GM23338 (cell line): ENCODE data around the gene KCNIP1. TPM values are rescaled to one million over a fixed set of nuclear protein-coding genes. Genes with fewer than 3 reads are reported as not detected.

ENCODE experiments used
- ATAC-seq: fragments of 200-7000 bp; cut with Tn5 transposase; 3 replicates; pipeline ENCODE4 v1.9.1; 2020
- DNase-seq: peaks from one replicate; pipeline ENCODE4 v3.0.0-alpha.2; 2015; ENCODE audit warnings: low spot score
- H2AFZ ChIP-seq: fragments of 200-600 bp; sonication (generic); 2 replicates; pipeline ENCODE4 v1.8.0; 2016; ENCODE audit warnings: antibody characterized with exemption, mild to moderate bottlenecking, moderate library complexity
- H3F3A ChIP-seq: fragments of 200-600 bp; sonication (generic); replicated peaks from 2 replicates; pipeline ENCODE4 v1.8.0; 2017; ENCODE audit warnings: antibody characterized with exemption, mixed run types, low read depth
- H3K27ac ChIP-seq: fragments of 200-600 bp; sonication (generic); 2 replicates; pipeline ENCODE4 v1.6.1; 2016; ENCODE audit warnings: low read depth
- H3K27me3 ChIP-seq: fragments of 200-600 bp; sonication (generic); 2 replicates; pipeline ENCODE4 v1.8.0; 2016; ENCODE audit warnings: mild to moderate bottlenecking, mixed run types, moderate library complexity; ENCODE audit not compliant: insufficient read depth
- H3K36me3 ChIP-seq: fragments of 200-600 bp; sonication (generic); 2 replicates; pipeline ENCODE4 v1.8.0; 2016; ENCODE audit warnings: mild to moderate bottlenecking; ENCODE audit not compliant: insufficient read depth
- H3K4me1 ChIP-seq: fragments of 200-600 bp; sonication (generic); 2 replicates; pipeline ENCODE4 v1.8.0; 2016; ENCODE audit warnings: mild to moderate bottlenecking, moderate library complexity; ENCODE audit not compliant: insufficient read depth
- H3K4me2 ChIP-seq: fragments of 200-600 bp; sonication (generic); 2 replicates; pipeline ENCODE4 v1.7.1; 2017; ENCODE audit warnings: mixed run types
- H3K4me3 ChIP-seq: fragments of 200-600 bp; sonication (generic); 2 replicates; pipeline ENCODE4 v1.6.1; 2016; ENCODE audit warnings: mixed run types
- H3K79me2 ChIP-seq: fragments of 200-600 bp; sonication (generic); replicated peaks from 2 replicates; pipeline ENCODE4 v1.8.0; 2017; ENCODE audit warnings: mild to moderate bottlenecking; ENCODE audit not compliant: insufficient read depth
- H3K9me2 ChIP-seq: fragments of 200-600 bp; sonication (generic); 2 replicates; pipeline ENCODE4 v1.8.0; 2017; ENCODE audit not compliant: insufficient read depth
- H4K20me1 ChIP-seq: fragments of 200-600 bp; sonication (generic); replicated peaks from 2 replicates; pipeline ENCODE4 v1.8.0; 2017; ENCODE audit warnings: mild to moderate bottlenecking; ENCODE audit not compliant: insufficient read depth
- H3K27ac Mint-ChIP-seq: 2 replicates; pipeline ENCODE4 v1.8.0; 2020; ENCODE audit warnings: inconsistent platforms, mild to moderate bottlenecking, moderate library complexity, mixed read lengths
- H3K27me3 Mint-ChIP-seq: 3 replicates; pipeline ENCODE4 v1.8.0; 2022; ENCODE audit warnings: low read depth, mild to moderate bottlenecking, moderate library complexity, mixed read lengths, inconsistent platforms; ENCODE audit not compliant: insufficient read depth, poor library complexity
- H3K36me3 Mint-ChIP-seq: 3 replicates; pipeline ENCODE4 v1.8.0; 2021; ENCODE audit warnings: low read depth, mild to moderate bottlenecking, inconsistent platforms, moderate library complexity, mixed read lengths
- H3K4me1 Mint-ChIP-seq: 3 replicates; pipeline ENCODE4 v1.8.0; 2020; ENCODE audit warnings: mild to moderate bottlenecking, inconsistent platforms, mixed read lengths
- H3K4me3 Mint-ChIP-seq: 3 replicates; pipeline ENCODE4 v1.8.0; 2021; ENCODE audit warnings: moderate library complexity, mild to moderate bottlenecking, inconsistent platforms, mixed read lengths
- H3K9me3 Mint-ChIP-seq: 3 replicates; pipeline ENCODE4 v1.8.0; 2020; ENCODE audit warnings: moderate library complexity, mild to moderate bottlenecking, inconsistent platforms, mixed read lengths
- CREB1 ChIP-seq: fragments of 250-450 bp; sonication (Bioruptor Pico); IDR thresholded peaks from 2 replicates; pipeline ENCODE4 v1.5.0; 2020; ENCODE audit warnings: low read depth, mild to moderate bottlenecking, moderate library complexity
- CTCF ChIP-seq, 2 experiments: fragments of 200-600 bp in 1 of 2; sonication (generic) in 1 of 2; conservative IDR thresholded peaks; 2 replicates each; pipeline versions ENCODE4 v1.5.1 to v1.6.1; 2016 to 2017; ENCODE audit warnings: antibody characterized with exemption in 2 of 2, low read depth in 2 of 2, mild to moderate bottlenecking in 2 of 2, moderate library complexity in 1 of 2
- ETS1 ChIP-seq: IDR thresholded peaks from 2 replicates; pipeline ENCODE4 v1.6.1; 2016; ENCODE audit warnings: antibody characterized with exemption
- EZH2 ChIP-seq: fragments of 200-600 bp; sonication (generic); IDR thresholded peaks from one replicate; pipeline ENCODE4 v1.8.0; 2017; ENCODE audit warnings: antibody characterized with exemption, mild to moderate bottlenecking, low read depth; ENCODE audit not compliant: unreplicated experiment
- EZH2phosphoT487 ChIP-seq: fragments of 200-600 bp; sonication (generic); IDR thresholded peaks from one replicate; pipeline ENCODE4 v1.8.1; 2018; ENCODE audit warnings: antibody characterized with exemption; ENCODE audit not compliant: unreplicated experiment
- JUNB ChIP-seq: IDR thresholded peaks from one replicate; pipeline ENCODE4 v1.6.1; 2016; ENCODE audit warnings: antibody characterized with exemption; ENCODE audit not compliant: unreplicated experiment
- NANOG ChIP-seq: IDR thresholded peaks from 2 replicates; pipeline ENCODE4 v1.6.1; 2016; ENCODE audit warnings: antibody characterized with exemption, borderline replicate concordance
- POLR2AphosphoS5 ChIP-seq: IDR thresholded peaks from 2 replicates; pipeline ENCODE4 v1.6.1; 2016; ENCODE audit warnings: antibody characterized with exemption, low read depth
- REST ChIP-seq: IDR thresholded peaks from one replicate; pipeline ENCODE4 v1.6.1; 2018; ENCODE audit warnings: antibody characterized with exemption; ENCODE audit not compliant: unreplicated experiment
- ZNF114 ChIP-seq: fragments of 250-450 bp; sonication (Bioruptor Pico); IDR thresholded peaks from 2 replicates; pipeline ENCODE4 v1.5.0; 2020; ENCODE audit warnings: mild to moderate bottlenecking, moderate library complexity
- ZNF331 ChIP-seq: fragments of 250-450 bp; sonication (Bioruptor Pico); IDR thresholded peaks from 2 replicates; pipeline ENCODE4 v1.5.0; 2020; ENCODE audit warnings: low read depth, mild to moderate bottlenecking, moderate library complexity
- ZNF462 ChIP-seq: fragments of 250-450 bp; sonication (Bioruptor Pico); IDR thresholded peaks from 2 replicates; pipeline ENCODE4 v1.5.0; 2020; ENCODE audit warnings: mild to moderate bottlenecking, moderate library complexity
- polyA plus RNA-seq: library from polyadenylated mRNA; unstranded; fragments of >200 nt; fragmentation: Nextera tagmentation; extraction: Ambion mirVana; gene quantifications from 2 replicates; pipeline ENCODE4 v1.2.1, GENCODE V29; 2016
- total RNA-seq: library from RNA; depleted of rRNA; stranded (reverse); fragments of >200 nt; shearing (Covaris generic); gene quantifications from 2 replicates; pipeline ENCODE4 v1.2.3, GENCODE V29; 2014

The KCNIP1 gene
- total and polyA plus RNA-seq, 2 experiments from 2014 or later: 0.31 to 0.87 TPM

- no peak overlapping the region for H3K27ac Mint-ChIP-seq
- Histone ChIP-seq H3F3A (no peaks in the 10 kb centered on the region), H3K9me2 (peaks cover 7% of the 10 kb centered on the region), H4K20me1 (no peaks in the 10 kb centered on the region), H3K79me2 (no peaks in the 10 kb centered on the region), H3K27ac (no peak overlapping the region), H3K4me1 (no peaks in the 10 kb centered on the region), H3K4me3 (no peak overlapping the region), H3K36me3 (no peaks in the 10 kb centered on the region), H2AFZ (no peak overlapping the region), H3K4me2 (no peak overlapping the region), H3K27me3 (no peaks in the 10 kb centered on the region)
- ATAC-seq (no peak), DNase-seq (no peak)
- peaks cover 5% of the 10 kb centered on the region; the same call in 1 of the 3 replicates for H3K9me3 Mint-ChIP-seq
- peaks cover 3% of the 10 kb centered on the region for H3K4me1 Mint-ChIP-seq
- H3K36me3 Mint-ChIP-seq: peaks cover 4% of the 10 kb centered on the region; the same call in 2 of the 3 replicates
- H3K27me3 Mint-ChIP-seq: no peaks in the 10 kb centered on the region
- TF ChIP-seq EZH2: no peak
- TF ChIP-seq CREB1 (CRISPR knock-in tag): no peak
- TF ChIP-seq ZNF331 (CRISPR knock-in tag): no peak
- TF ChIP-seq NANOG: no peak
- no peak for TF ChIP-seq EZH2phosphoT487
- no peak for TF ChIP-seq POLR2AphosphoS5
- TF ChIP-seq ZNF462 (CRISPR knock-in tag): no peak
- no peak for TF ChIP-seq JUNB
- TF ChIP-seq CTCF (conservative IDR thresholded peaks at IDR 0.05; ENCODE audit: low read depth in 2 of 2): no peak
- TF ChIP-seq ZNF114 (CRISPR knock-in tag): no peak
- TF ChIP-seq ETS1: no peak
- no peak for TF ChIP-seq REST
- H3K4me3 Mint-ChIP-seq: no peak overlapping the region
Observed at GRCh38 chr5:170582644-170583330, 79.0 kb downstream of the KCNIP1 start.
